ENCODE data around the gene PDLIM3. TPM values are rescaled to one million over a fixed set of nuclear protein-coding genes. Genes with fewer than 3 reads are reported as not detected.

PDLIM3 gene
- total and polyA plus RNA-seq, 2 of the 13 experiments (the other 11 are each of a cell fraction or from before 2014, with no cell fraction given), result 5.9 to 14.0 TPM

GRCh38 chr4:185541251-185541727 lies 6.0 kb upstream of the PDLIM3 start:
- POLR2A ChIA-PET, result no interaction called here
- 28% methylated on average over 10 of the region's 10 CpGs for WGBS (ENCODE audit: low lambda C conversion rate)
- DNase-seq (ENCODE audit: low spot score), result no peak
- ATAC-seq, result no peak
- no peak overlapping the region for H2AFZ ChIP-seq (ENCODE audit: low read length)
- no peak overlapping the region for H3K4me3 ChIP-seq (replicated peaks in 1 of 3; ENCODE audit: insufficient read depth in 1 of 3, low read depth in 2 of 3, low read length in 3 of 3)
- intact Hi-C loops (cut with micrococcal nuclease; ENCODE audit: unreplicated experiment), result no loop called here
- H3K27ac ChIP-seq (ENCODE audit: extremely low read length, insufficient read depth, low read length), result no peak overlapping the region
- no peak for FAIRE-seq
- H3K27me3 ChIP-seq (ENCODE audit: control insufficient read depth in 1 of 2, insufficient read depth in 2 of 2, low read length in 2 of 2), result peaks cover 0 to 67% of the 10 kb centered on the region in 2 experiments
- no peaks in the 10 kb centered on the region for H4K20me1 ChIP-seq (ENCODE audit: insufficient read depth, low read length)
- peaks cover 6% of the 10 kb centered on the region for H3K4me1 ChIP-seq (ENCODE audit: insufficient read depth, low read length)
- no TSS peak for BruUV-seq (replicated peaks)
- CTCF ChIA-PET (ENCODE audit: low intra/inter-chr PET ratio, low total read pairs), result no interaction called here
- no peaks in the 10 kb centered on the region for H3K79me2 ChIP-seq (ENCODE audit: insufficient read depth, low read length)
- H3K9ac ChIP-seq (ENCODE audit: insufficient read depth, low read depth, low read length), result no peak overlapping the region
- no peak overlapping the region for H3K4me2 ChIP-seq (ENCODE audit: low read depth, low read length)
- in situ Hi-C loops (cut with HindIII; ENCODE audit: extremely low pct_ligation_motif_present, low pct_unique_long_range_greater_than_20kb), result no loop called here
- H3K9me3 ChIP-seq (ENCODE audit: low read length), result no peaks in the 10 kb centered on the region
- TF ChIP-seq NR2F1 (CRISPR knock-in tag; IDR thresholded peaks at IDR 0.05), result no peak
- H3K36me3 ChIP-seq (replicated peaks in 1 of 2; ENCODE audit: control insufficient read depth in 1 of 2, insufficient read depth in 2 of 2, low read length in 2 of 2), result no peaks in the 10 kb centered on the region

- Histone ChIP-seq H3K9ac (ENCODE audit: insufficient read depth, low read depth, low read length) (no peak overlapping the region), H3K9me3 (ENCODE audit: low read length) (no peaks in the 10 kb centered on the region), H3K79me2 (ENCODE audit: insufficient read depth, low read length) (no peaks in the 10 kb centered on the region), H3K27me3 (ENCODE audit: control insufficient read depth in 1 of 2, insufficient read depth in 2 of 2, low read length in 2 of 2) (peaks cover 0 to 73% of the 10 kb centered on the region in 2 experiments), H3K36me3 (replicated peaks in 1 of 2; ENCODE audit: control insufficient read depth in 1 of 2, insufficient read depth in 2 of 2, low read length in 2 of 2) (no peaks in the 10 kb centered on the region), H2AFZ (ENCODE audit: low read length) (no peak overlapping the region), H3K27ac (ENCODE audit: extremely low read length, insufficient read depth, low read length) (no peak overlapping the region), H3K4me2 (ENCODE audit: low read depth, low read length) (no peak overlapping the region), H4K20me1 (ENCODE audit: insufficient read depth, low read length) (no peaks in the 10 kb centered on the region), H3K4me1 (ENCODE audit: insufficient read depth, low read length) (peaks cover 12% of the 10 kb centered on the region), H3K4me3 (replicated peaks in 1 of 3; ENCODE audit: insufficient read depth in 1 of 3, low read depth in 2 of 3, low read length in 3 of 3) (no peak overlapping the region)
- CTCF ChIA-PET (ENCODE audit: low intra/inter-chr PET ratio, low total read pairs), result no interaction called here
- no peak for DNase-seq (ENCODE audit: low spot score)
- FAIRE-seq, result no peak
- intact Hi-C loops (cut with micrococcal nuclease; ENCODE audit: unreplicated experiment), result no loop called here
- 3% methylated on average over 3 of the region's 3 CpGs for WGBS (ENCODE audit: low lambda C conversion rate)
- no peak for TF ChIP-seq ZNF777 (CRISPR knock-in tag; IDR thresholded peaks at IDR 0.05)
- ATAC-seq, result no peak
- in situ Hi-C loops (cut with HindIII; ENCODE audit: extremely low pct_ligation_motif_present, low pct_unique_long_range_greater_than_20kb), result no loop called here
- no TSS peak for BruUV-seq (replicated peaks)
- POLR2A ChIA-PET, result no interaction called here
Observed at GRCh38 chr4:185540487-185541120, 5.3 kb upstream of the PDLIM3 start.
